Peyer's patch (tissue), 4 donors: ENCODE results near the gene HSP90AA1. TPM values are rescaled to one million over a fixed set of nuclear protein-coding genes. Genes with fewer than 3 reads are reported as not detected.
"Not testable (repeated sequence)": the region's sequence is repeated elsewhere in the genome, so short reads cannot be mapped to it uniquely, and the experiment has no call there.

Source experiments
- DNase-seq, 3 donors: peaks; one replicate each; pipeline ENCODE4 v3.0.0-alpha.2; 2017 to 2019
- H3K27ac ChIP-seq, 4 donors: fragments of 200-600 bp; sonication (generic); one replicate each; pipeline ENCODE4 v1.5.1; 2016 to 2019
- H3K27me3 ChIP-seq, 2 donors: fragments of 200-600 bp; sonication (generic); one replicate each; pipeline ENCODE4 v1.5.1; 2019
- H3K36me3 ChIP-seq, 3 donors: fragments of 200-600 bp; sonication (generic); one replicate each; pipeline ENCODE4 v1.5.1; 2016 to 2019
- H3K4me1 ChIP-seq, 4 donors: fragments of 200-600 bp; sonication (generic); one replicate each; pipeline ENCODE4 v1.5.1; 2016 to 2019
- H3K4me3 ChIP-seq, 4 donors: fragments of 200-600 bp; sonication (generic); 1 replicate in 3 of 4; 2 replicates in 1 of 4; pipeline ENCODE4 v1.5.1; 2016 to 2019; ENCODE audit warnings: mild to moderate bottlenecking in 1 of 4
- H3K9me3 ChIP-seq, 4 donors: fragments of 200-600 bp; sonication (generic); one replicate each; pipeline ENCODE4 v1.5.1; 2016 to 2019; ENCODE audit warnings: mild to moderate bottlenecking in 1 of 4
- POLR2A ChIP-seq, 2 donors: fragments of 450-650 bp; IDR thresholded peaks; one replicate each; pipeline ENCODE4 v1.5.1; 2017; ENCODE audit warnings: antibody characterized with exemption in 2 of 2, mild to moderate bottlenecking in 2 of 2, moderate library complexity in 2 of 2
- total RNA-seq, 4 donors: library from RNA; depleted of rRNA; stranded (reverse); fragments of >200 nt; gene quantifications; one replicate each; pipeline ENCODE4 v1.1.0, GENCODE V29; 2016
- TF ChIP-seq, protein P1 (sequence below), 6 experiments: fragments of 450-650 bp in 4 of 6; fragments of 200-600 bp in 2 of 6; sonication (generic) in 1 of 6; IDR thresholded peaks; one replicate each; pipeline ENCODE4 v1.5.1; 2017 to 2019; ENCODE audit warnings: antibody characterized with exemption in 6 of 6, mild to moderate bottlenecking in 3 of 6, moderate library complexity in 1 of 6

HSP90AA1 gene
- total RNA-seq, 4 donors from 2014 or later: 141 to 550 (median 254) TPM

GRCh38 chr14:102071283-102071998, 15.4 kb downstream of the HSP90AA1 start:
- DNase-seq: no peak
- no peak for TF ChIP-seq POLR2A (IDR thresholded peaks at IDR 0.05)
- TF ChIP-seq, protein P1, sequence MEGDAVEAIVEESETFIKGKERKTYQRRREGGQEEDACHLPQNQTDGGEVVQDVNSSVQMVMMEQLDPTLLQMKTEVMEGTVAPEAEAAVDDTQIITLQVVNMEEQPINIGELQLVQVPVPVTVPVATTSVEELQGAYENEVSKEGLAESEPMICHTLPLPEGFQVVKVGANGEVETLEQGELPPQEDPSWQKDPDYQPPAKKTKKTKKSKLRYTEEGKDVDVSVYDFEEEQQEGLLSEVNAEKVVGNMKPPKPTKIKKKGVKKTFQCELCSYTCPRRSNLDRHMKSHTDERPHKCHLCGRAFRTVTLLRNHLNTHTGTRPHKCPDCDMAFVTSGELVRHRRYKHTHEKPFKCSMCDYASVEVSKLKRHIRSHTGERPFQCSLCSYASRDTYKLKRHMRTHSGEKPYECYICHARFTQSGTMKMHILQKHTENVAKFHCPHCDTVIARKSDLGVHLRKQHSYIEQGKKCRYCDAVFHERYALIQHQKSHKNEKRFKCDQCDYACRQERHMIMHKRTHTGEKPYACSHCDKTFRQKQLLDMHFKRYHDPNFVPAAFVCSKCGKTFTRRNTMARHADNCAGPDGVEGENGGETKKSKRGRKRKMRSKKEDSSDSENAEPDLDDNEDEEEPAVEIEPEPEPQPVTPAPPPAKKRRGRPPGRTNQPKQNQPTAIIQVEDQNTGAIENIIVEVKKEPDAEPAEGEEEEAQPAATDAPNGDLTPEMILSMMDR (IDR thresholded peaks at IDR 0.05): no peak
- H3K36me3 ChIP-seq: no peaks in the 10 kb centered on the region
- H3K4me3 ChIP-seq: no peak overlapping the region
- H3K9me3 ChIP-seq: no peaks in the 10 kb centered on the region
- H3K27me3 ChIP-seq: no peaks in the 10 kb centered on the region
- peak overlapping the region in 1 of 4 donors; percentile 9 for H3K27ac ChIP-seq
- no peaks in the 10 kb centered on the region for H3K4me1 ChIP-seq

DNA sequence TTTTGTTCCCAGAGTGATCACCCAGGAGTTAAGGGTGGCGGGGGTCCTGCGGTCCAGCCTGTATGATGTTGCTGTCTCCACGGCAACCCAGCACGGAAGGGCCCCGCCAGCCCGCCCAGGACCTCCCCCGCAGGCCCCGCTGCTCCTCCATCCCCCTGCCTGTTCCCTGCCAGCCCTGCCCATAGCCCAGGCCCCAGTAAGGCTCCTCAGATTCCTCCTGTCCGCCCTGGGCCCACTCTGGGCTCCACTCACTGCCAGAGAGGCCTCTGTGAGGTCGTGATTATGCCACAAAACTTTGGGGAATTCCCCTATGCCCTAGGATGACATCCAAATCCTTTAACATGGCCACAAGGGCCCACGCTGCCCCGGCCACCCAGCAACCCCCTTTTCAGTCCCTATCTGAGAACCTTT, 20.8 kb downstream of the HSP90AA1 start:
- no peak overlapping the region for H3K27ac ChIP-seq
- H3K4me1 ChIP-seq: no peaks in the 10 kb centered on the region
- no peak for DNase-seq
- no peaks in the 10 kb centered on the region for H3K27me3 ChIP-seq
- H3K9me3 ChIP-seq: no peaks in the 10 kb centered on the region
- TF ChIP-seq, protein P1 (IDR thresholded peaks at IDR 0.05): no peak
- TF ChIP-seq POLR2A (IDR thresholded peaks at IDR 0.05): no peak
- no peaks in the 10 kb centered on the region for H3K36me3 ChIP-seq
- no peak overlapping the region for H3K4me3 ChIP-seq

DNA sequence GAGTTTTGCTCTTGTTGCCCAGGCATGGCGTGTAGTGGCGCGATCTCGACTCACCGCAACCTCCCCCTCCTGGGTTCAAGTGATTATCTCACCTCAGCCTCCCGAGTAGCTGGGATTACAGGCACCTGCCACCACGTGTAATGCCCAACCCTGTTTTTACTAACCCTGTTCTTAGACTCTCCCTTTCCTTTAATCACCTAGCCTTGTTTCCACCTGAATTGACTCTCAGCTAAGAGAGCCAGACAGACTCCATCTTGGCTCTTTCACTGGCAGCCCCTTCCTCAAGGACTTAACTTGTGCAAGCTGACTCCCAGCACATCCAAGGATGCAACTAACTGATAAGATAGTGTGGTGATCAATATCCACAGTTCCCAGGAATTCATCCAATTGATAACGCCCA, 22.3 kb downstream of the HSP90AA1 start:
- not testable (repeated sequence) for H3K27me3 ChIP-seq, DNase-seq, H3K4me3 ChIP-seq, H3K36me3 ChIP-seq, H3K9me3 ChIP-seq, H3K4me1 ChIP-seq, H3K27ac ChIP-seq

DNA sequence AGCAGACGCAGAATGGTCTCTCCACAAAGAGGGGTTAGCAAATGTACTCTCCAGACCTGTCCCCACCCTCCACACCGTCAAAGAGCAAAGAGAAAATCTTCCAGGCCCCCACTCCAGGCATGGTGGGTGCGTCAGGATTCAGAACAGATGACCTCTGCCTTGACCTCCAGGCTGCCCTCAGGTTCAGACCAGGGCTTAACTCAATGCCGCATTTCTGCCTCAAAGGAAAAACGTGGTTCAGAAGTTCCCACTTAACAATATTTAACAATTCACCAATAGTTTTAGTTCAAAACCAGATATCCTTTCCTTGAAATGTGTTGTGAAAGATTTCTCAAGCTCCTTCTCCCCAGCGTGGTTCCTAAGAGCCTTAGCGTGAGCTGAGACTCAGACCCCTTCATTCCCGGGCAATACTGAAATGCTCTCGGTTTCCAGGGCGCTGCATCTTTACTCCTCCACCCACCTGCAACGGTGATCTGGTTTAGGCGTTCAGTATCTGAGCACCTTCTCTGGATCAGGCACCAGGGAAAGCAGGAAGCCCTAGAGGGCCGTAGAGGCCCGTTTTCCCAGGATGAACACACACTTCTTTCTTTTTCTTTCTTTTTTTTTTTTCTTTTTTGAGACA, 22.9 kb downstream of the HSP90AA1 start:
- DNase-seq: no peak
- no peaks in the 10 kb centered on the region for H3K27me3 ChIP-seq
- no peaks in the 10 kb centered on the region for H3K9me3 ChIP-seq
- no peak overlapping the region for H3K4me3 ChIP-seq
- H3K27ac ChIP-seq: no peak overlapping the region
- no peaks in the 10 kb centered on the region for H3K4me1 ChIP-seq
- no peaks in the 10 kb centered on the region for H3K36me3 ChIP-seq
- no peak for TF ChIP-seq POLR2A (IDR thresholded peaks at IDR 0.05)
- TF ChIP-seq, protein P1 (IDR thresholded peaks at IDR 0.05): no peak

DNA sequence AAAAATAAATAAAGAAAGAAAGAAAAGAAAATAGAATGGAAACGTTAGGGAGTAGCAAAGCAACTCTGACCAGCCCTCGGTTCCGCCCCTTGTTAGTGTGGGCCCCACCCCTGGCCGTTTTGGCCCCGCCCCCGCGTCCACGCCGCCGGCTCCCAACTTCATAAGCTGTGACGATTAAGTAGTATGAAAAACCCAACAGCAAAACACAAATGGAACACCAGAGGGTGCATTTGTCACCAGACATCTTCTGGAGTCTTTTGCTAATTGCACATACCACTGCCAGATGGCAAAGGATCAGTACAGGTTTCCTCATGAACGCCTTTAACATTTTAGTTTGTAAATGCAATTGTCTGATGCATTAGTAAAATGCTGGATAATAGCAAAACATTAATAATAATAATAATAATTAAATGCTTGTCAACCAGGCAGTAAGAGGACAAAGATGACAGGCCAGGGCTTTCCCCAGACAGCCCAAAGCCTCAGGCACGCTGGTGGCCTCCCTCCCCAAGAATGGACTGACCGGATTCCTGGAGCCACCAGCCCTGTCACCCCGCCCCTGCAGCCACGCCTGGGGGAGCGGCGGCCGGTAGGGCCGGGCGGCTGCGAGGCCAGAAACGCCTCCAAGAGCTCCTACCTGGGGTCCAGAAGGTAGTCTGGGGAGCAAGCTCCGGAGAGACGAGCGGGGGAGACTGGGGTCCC, 23.6 kb downstream of the HSP90AA1 start:
- Histone ChIP-seq H3K36me3 (no peaks in the 10 kb centered on the region), H3K27ac (no peak overlapping the region), H3K4me3 (no peak overlapping the region)

More for the DNA sequence above, 23.6 kb downstream of the HSP90AA1 start:
- Histone ChIP-seq H3K27me3 (no peaks in the 10 kb centered on the region), H3K9me3 (no peaks in the 10 kb centered on the region), H3K4me1 (no peaks in the 10 kb centered on the region)
- no peak for TF ChIP-seq POLR2A (IDR thresholded peaks at IDR 0.05)
- TF ChIP-seq, protein P1 (IDR thresholded peaks at IDR 0.05): peak in 4 of 6 experiments; percentile 45 to 55 (median 48)
- DNase-seq: peak; percentile 74 to 93 (median 89)
